HG02938 (cell line): ENCODE results near the gene UBXN11.

ENCODE experiments used
- ATAC-seq: cut with Tn5 transposase; IDR thresholded peaks from one replicate; pipeline ENCODE4 v1.9.1; 2021; ENCODE audit warnings: mild to moderate bottlenecking, moderate library complexity; ENCODE audit not compliant: unreplicated experiment

The UBXN11 gene

DNA sequence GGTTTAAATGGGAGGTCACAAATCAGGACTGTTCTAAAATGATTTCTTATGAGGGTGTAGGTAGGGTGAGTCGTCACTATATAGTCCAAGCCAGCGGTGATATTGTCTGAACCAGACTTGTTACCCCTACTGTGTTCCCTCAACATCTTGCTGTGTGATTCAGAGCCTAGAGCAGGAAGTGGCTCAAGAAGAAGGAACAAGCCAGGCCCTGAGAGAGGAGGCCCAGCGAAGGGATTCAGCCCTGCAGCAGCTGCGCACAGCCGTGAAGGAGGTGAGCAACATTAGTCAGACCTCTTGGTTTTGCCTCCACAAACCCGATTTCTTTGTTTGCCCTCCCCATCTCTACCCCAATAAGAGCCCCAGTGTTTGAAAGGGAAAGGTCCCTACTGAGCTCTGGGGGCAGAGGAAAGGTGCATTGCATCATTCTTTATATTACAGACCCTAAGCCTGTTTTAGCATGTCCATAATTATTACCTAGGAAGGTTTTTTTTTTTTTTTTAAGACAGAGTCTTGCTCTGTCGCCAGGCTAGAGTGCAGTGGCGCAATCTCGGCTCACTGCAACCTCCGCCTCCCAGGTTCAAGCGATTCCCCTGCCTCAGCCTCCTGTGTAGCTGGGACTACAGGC lies 31.5 kb downstream of the UBXN11 start:
- no peak for ATAC-seq

- ATAC-seq, result no peak
Observed at GRCh38 chr1:26269198-26269550, 37.3 kb downstream of the UBXN11 start.

GRCh38 chr1:26268290-26269197 lies 37.9 kb downstream of the UBXN11 start:
- no peak for ATAC-seq

DNA sequence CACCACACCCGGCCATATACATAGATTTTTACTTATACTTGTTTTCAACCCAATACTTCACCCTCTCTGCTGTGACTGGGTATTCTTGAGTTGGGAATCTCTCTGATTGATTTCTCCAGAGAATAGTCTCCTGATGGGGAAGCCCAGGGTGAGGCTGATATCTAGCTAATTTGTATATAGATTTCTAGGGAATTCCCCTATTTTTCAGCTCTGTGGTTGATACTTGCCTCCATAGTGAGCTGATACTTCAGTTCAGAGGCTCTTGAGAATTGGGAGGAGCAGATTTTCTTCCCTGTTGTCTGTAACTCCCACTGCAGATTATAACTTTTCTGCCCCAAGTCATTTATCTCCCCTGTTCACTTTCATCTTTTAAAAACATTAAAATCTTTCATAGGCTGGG lies 41.0 kb downstream of the UBXN11 start:
- no peak for ATAC-seq

DNA sequence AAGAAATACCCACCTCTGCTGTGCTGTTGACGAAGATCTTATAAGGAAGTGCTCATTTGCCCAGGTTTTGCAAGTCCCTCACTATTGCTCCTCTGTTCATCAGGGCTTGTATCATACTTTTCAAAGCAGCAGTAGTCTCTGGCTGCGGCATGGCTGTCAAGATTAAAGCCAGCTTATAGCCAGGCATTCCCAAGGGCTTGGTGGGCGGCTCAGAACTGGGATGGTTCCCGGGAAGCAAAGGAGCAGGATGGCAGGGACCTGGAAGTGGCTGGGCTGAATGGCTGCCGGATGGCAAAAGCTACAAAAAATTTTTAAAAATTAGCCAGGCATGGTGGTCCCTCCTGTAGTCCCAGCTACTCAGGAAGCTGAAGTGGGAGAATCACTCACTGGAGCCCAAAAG lies 43.2 kb downstream of the UBXN11 start:
- no peak for ATAC-seq

- ATAC-seq, result no peak
Observed at GRCh38 chr1:26259578-26259977, 46.9 kb downstream of the UBXN11 start.

DNA sequence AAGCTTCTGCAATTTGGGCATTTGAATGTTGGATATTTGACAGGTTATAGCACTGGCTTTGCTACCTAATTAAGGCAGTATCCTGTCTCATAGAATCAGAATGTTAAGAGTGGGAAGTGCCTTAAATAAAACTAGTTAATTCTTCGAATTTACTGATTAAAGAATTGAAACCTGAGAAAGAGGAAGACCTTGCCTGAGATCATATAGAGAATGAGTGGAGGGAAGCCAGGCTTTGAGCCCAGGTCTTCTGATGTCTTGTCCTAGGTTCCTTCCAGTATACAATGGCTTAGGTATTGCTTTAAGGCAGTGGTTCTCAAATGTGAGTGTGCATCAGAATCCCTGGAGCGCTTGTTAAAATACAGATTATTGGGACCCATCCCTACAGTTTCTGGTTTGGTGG lies 47.4 kb downstream of the UBXN11 start:
- no peak for ATAC-seq

DNA sequence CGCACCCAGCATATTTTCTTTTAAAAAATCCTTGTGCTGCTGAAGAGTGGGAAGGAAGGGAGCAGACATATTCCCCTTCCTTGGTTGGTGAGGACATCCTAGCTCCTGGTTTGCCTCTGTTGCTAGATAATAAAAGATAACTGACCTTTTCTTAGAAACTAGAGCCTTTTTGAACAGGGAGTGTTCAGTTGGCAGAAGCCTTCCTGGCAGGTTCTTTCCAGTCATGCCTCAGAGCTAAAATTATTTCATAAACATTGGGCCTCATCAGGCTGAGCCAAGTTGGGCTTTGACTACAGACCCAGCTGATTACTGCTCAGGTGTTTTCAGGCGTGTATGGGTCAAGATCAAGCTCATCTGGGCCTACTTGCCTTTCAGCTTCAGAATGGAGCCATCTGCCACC lies 49.2 kb downstream of the UBXN11 start:
- no peak for ATAC-seq

GRCh38 chr1:26254404-26254803 lies 52.0 kb downstream of the UBXN11 start:
- ATAC-seq, result no peak

DNA sequence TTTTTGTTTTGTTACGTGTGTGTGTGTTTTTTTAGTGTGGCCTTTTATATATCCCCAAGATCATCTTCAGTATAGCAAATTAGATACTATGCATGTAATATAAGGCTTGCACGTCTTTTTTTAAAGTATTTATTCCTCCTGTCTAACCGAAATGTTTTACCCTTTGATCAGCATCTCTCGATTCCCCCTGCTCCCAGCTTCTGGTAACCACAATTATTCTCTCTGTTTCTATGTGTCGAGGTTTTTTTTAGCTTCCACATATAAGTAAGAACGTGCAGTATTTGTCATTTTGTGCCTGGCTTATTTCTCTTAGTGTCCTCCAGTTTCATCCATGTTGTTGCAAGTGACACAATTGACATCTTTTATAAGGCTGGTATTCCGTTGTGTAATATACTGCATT lies 53.7 kb downstream of the UBXN11 start:
- ATAC-seq, result no peak

DNA sequence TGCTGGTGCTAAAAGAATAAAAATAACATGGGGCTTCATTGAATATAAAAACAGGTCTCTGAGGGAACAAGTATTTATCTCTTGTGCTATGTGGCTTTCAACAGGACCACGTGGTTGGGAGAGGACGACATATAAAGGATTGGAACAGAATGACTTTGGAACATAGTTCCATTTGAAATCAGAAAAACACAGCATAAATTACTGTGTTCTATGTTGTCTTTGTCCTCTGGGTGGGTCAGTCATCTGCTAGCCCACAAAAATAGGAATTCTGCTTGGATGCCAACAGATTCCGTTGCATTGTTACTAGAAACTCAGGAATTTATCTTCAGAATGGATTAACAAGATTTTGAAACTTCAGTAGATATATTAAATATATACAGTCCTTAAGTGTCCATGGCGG lies 66.5 kb downstream of the UBXN11 start:
- ATAC-seq, result no peak

DNA sequence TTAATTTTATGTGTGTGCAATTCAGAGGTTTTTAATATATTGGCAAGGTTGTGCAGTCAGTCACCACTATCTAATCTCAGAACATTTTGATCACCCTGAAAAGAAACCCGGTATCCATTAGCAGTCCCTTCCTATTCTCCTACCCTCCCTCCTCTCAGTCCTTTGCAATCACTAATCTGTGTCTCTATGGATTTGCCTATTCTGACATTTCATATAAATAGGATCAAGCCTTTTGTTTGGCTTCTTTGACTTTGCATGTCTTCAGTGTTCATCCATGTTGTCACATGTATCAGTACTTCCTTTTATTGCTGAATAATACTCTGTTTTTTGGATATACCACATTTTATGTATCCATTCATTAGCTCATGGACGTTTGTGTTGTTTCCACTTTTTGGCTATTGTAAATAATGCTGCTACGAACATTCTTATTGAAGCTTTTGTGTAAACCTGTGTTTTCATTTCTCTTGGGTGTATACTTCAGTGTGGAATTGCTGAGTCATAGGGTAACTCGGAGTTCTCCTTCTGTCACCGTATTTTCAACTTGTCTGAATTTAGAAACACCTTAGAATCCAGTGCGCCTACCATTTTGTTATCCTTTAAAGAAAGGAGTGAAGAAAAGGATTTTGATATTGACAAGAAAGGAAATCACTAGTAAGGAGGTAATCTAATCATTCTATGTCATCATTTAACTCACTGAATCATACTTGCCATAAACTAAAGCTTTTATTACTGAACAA lies 69.0 kb downstream of the UBXN11 start:
- no peak for ATAC-seq

- peak; percentile 1 for ATAC-seq
Observed at GRCh38 chr1:26234644-26235370, 71.6 kb downstream of the UBXN11 start.

DNA sequence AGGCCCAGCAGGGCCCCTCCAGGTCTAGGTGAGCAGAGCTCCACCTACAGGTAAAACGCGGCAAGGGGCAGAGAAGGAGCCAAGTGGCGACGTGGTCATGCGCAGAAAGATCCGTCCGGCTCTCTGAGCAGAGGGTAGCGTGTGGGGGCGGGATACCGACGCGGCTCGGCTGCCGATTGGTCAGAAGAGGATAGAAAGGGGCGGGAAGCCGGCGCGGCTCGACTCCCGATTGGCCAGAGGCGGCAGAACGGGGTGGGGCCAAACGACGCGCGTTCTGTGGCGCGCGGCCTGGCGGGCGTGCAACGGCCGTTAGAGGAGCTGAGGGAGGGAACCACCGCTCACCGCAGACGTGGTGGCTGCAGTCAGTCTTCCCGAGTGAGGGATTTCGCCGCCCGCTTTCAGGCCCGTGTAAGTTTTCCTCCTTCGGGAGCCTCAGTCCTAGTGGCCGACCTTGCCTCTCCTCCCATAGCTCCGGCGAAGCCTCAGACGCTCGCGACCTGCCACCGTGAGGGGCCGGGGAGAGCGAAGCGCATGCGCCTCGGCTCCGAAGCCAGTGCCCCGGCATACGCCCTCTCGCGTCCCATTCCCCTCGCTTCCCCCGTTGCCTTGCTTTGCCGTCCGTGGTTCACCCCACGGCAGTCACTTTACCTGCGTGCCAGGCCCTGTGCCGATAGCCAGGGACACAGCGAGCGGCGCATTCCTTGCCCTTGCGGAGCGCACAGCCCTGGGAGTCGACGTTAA lies 72.4 kb downstream of the UBXN11 start, which contains the start of gene CEP85:
CEP85 (plus strand) TSS at position 298 of the 741 bp plus-strand sequence. CDS start 5,584 bp downstream, outside the sequence.
- ATAC-seq, result peak; percentile 94
